HEK293T (cell line): ENCODE results near the gene PAM16.

ENCODE experiments used
- CTCF ChIA-PET: fragments of 350-600 bp; formaldehyde crosslinking; extraction: SDS; loops from one replicate; lab custom pipeline; 2021; ENCODE audit warnings: antibody characterized with exemption, inconsistent platforms; lab: Yijun Ruan, JAX
- POLR2A ChIA-PET: fragments of 350-600 bp; formaldehyde crosslinking; extraction: SDS; loops from one replicate; lab custom pipeline; 2020; ENCODE audit warnings: antibody characterized with exemption, inconsistent platforms; lab: Yijun Ruan, JAX
- DNase-seq: peaks from one replicate; pipeline ENCODE4 v3.0.0; 2012; ENCODE audit warnings: mixed read lengths; ENCODE audit errors: extremely low spot score
- ARNT ChIP-seq: fragments of 450-650 bp; IDR thresholded peaks from 2 replicates; pipeline ENCODE4 v1.6.1; 2017; ENCODE audit warnings: mild to moderate bottlenecking
- BHLHE40 ChIP-seq: fragments of 450-650 bp; IDR thresholded peaks from 2 replicates; pipeline ENCODE4 v1.6.1; 2016; ENCODE audit warnings: mild to moderate bottlenecking, moderate library complexity, borderline replicate concordance
- CTBP1 ChIP-seq: fragments of 450-650 bp; IDR thresholded peaks from 2 replicates; pipeline ENCODE4 v1.6.1; 2016; ENCODE audit warnings: borderline replicate concordance
- ELF4 ChIP-seq: fragments of 450-650 bp; IDR thresholded peaks from 2 replicates; pipeline ENCODE4 v1.6.1; 2017; ENCODE audit warnings: antibody characterized with exemption
- FOXA1 ChIP-seq: fragments of 450-650 bp; IDR thresholded peaks from 2 replicates; pipeline ENCODE4 v1.6.1; 2016; ENCODE audit warnings: mild to moderate bottlenecking
- FOXK2 ChIP-seq: fragments of 450-650 bp; IDR thresholded peaks from 2 replicates; pipeline ENCODE4 v1.6.1; 2016; ENCODE audit warnings: mild to moderate bottlenecking
- FOXM1 ChIP-seq: fragments of 450-650 bp; IDR thresholded peaks from 2 replicates; pipeline ENCODE4 v1.6.1; 2017; ENCODE audit warnings: mild to moderate bottlenecking, borderline replicate concordance
- HDGF ChIP-seq: fragments of 450-650 bp; IDR thresholded peaks from 2 replicates; pipeline ENCODE4 v1.6.1; 2017; ENCODE audit warnings: antibody characterized with exemption, borderline replicate concordance
- L3MBTL2 ChIP-seq: fragments of 450-650 bp; conservative IDR thresholded peaks from 2 replicates; pipeline ENCODE4 v1.6.1; 2016; ENCODE audit warnings: mild to moderate bottlenecking
- LEF1 ChIP-seq: fragments of 450-650 bp; IDR thresholded peaks from 2 replicates; pipeline ENCODE4 v1.6.1; 2017; ENCODE audit warnings: mild to moderate bottlenecking, borderline replicate concordance
- NFRKB ChIP-seq: fragments of 450-650 bp; IDR thresholded peaks from 2 replicates; pipeline ENCODE4 v1.6.1; 2016; ENCODE audit warnings: mild to moderate bottlenecking, moderate library complexity
- PKNOX1 ChIP-seq: fragments of 450-650 bp; IDR thresholded peaks from 2 replicates; pipeline ENCODE4 v1.6.1; 2016
- SP1 ChIP-seq: fragments of 450-650 bp; IDR thresholded peaks from 2 replicates; pipeline ENCODE4 v1.6.1; 2017
- SUZ12 ChIP-seq: fragments of 450-650 bp; IDR thresholded peaks from 2 replicates; pipeline ENCODE4 v1.6.1; 2016; ENCODE audit warnings: mild to moderate bottlenecking
- TARDBP ChIP-seq: fragments of 450-650 bp; IDR thresholded peaks from 2 replicates; pipeline ENCODE4 v1.6.1; 2016
- ZNF384 ChIP-seq: fragments of 450-650 bp; IDR thresholded peaks from 2 replicates; pipeline ENCODE4 v1.6.1; 2016

The PAM16 gene

GRCh38 chr16:4320571-4321137, 30.5 kb downstream of the PAM16 start:
- POLR2A ChIA-PET: no interaction called here
- no peak for TF ChIP-seq PKNOX1
- no peak for TF ChIP-seq FOXM1
- TF ChIP-seq ZNF384: no peak
- TF ChIP-seq ARNT: no peak
- no peak for TF ChIP-seq FOXA1
- TF ChIP-seq HDGF: no peak
- no peak for TF ChIP-seq ELF4
- TF ChIP-seq BHLHE40: no peak
- TF ChIP-seq LEF1: no peak
- TF ChIP-seq SP1: no peak
- no peak for TF ChIP-seq CTBP1
- no peak for TF ChIP-seq FOXK2
- CTCF ChIA-PET: no interaction called here
- DNase-seq: no peak

- TF ChIP-seq ARNT (no peak), SUZ12 (no peak), TARDBP (no peak), ZNF384 (no peak), PKNOX1 (no peak), FOXM1 (no peak), SP1 (no peak), BHLHE40 (no peak), HDGF (no peak), FOXK2 (no peak), NFRKB (no peak)
- CTCF ChIA-PET: interaction anchor here (1.3 kb wide), 1 partner anchor 66 kb away, joined by 4 read pairs; no protein-coding TSS in a partner anchor
- DNase-seq: no peak
- POLR2A ChIA-PET: no interaction called here
Measured at GRCh38 chr16:4319454-4320421, 31.4 kb downstream of the PAM16 start.

GRCh38 chr16:4318967-4319366, 32.2 kb downstream of the PAM16 start:
- no peak for DNase-seq
- POLR2A ChIA-PET: no interaction called here
- TF ChIP-seq NFRKB (no peak), FOXK2 (no peak), ELF4 (no peak)
- CTCF ChIA-PET: interaction anchor here (1.3 kb wide), 1 partner anchor 65 kb away, joined by 4 read pairs; no protein-coding TSS in a partner anchor

GRCh38 chr16:4318451-4318910, 32.6 kb downstream of the PAM16 start:
- POLR2A ChIA-PET: no interaction called here
- no peak for DNase-seq
- TF ChIP-seq HDGF: no peak
- no peak for TF ChIP-seq CTBP1
- no peak for TF ChIP-seq LEF1
- no peak for TF ChIP-seq L3MBTL2
- no peak for TF ChIP-seq SP1
- no peak for TF ChIP-seq BHLHE40
- TF ChIP-seq PKNOX1: no peak
- no peak for TF ChIP-seq SUZ12
- TF ChIP-seq ELF4: no peak
- no peak for TF ChIP-seq NFRKB
- no peak for TF ChIP-seq TARDBP
- TF ChIP-seq ZNF384: no peak
- TF ChIP-seq ARNT: no peak
- TF ChIP-seq FOXA1: no peak
- no peak for TF ChIP-seq FOXM1
- TF ChIP-seq FOXK2: no peak
- CTCF ChIA-PET: interaction anchor here (1.3 kb wide), 1 partner anchor 65 kb away, joined by 4 read pairs; no protein-coding TSS in a partner anchor

GRCh38 chr16:4317532-4318450, 33.3 kb downstream of the PAM16 start:
- ChIA-PET POLR2A (no interaction called here), CTCF (no interaction called here)
- TF ChIP-seq ZNF384 (no peak), NFRKB (no peak), FOXA1 (no peak), SP1 (no peak), TARDBP (no peak), HDGF (no peak), L3MBTL2 (no peak), BHLHE40 (no peak), ARNT (no peak), CTBP1 (no peak)
- no peak for DNase-seq
